ENCODE measurements around the gene CTAG1B. TPM values are rescaled to one million over a fixed set of nuclear protein-coding genes. Genes with fewer than 3 reads are reported as not detected.
"Not testable (repeated sequence)": the region's sequence is repeated elsewhere in the genome, so short reads cannot be mapped to it uniquely, and the experiment has no call there.

The CTAG1B gene
- total RNA-seq (not detected), polyA plus RNA-seq (ENCODE audit: insufficient read length in 2 of 2) (not detected)
- long read RNA-seq, donor 1 = 0 reads
- long read RNA-seq, donor 2 = 0 reads
- long read RNA-seq, donor 3 = 0 reads
- long read RNA-seq, donor 4 = 0 reads

- H3K4me1 ChIP-seq (ENCODE audit: control insufficient read depth, insufficient read depth, low read length); H3K36me3 ChIP-seq (ENCODE audit: control insufficient read depth, insufficient read depth, low read length); H3K27ac ChIP-seq (ENCODE audit: low read depth, low read length); H3K9me3 ChIP-seq (ENCODE audit: control insufficient read depth, insufficient read depth, low read length); H3K27me3 ChIP-seq (ENCODE audit: control insufficient read depth, insufficient read depth, low read length); DNase-seq (ENCODE audit: low read depth in 4 of 6, low spot score in 6 of 6); H3K4me3 ChIP-seq (ENCODE audit: low read depth, low read length): not testable (repeated sequence)
- WGBS (ENCODE audit: insufficient coverage) = no CpG with 5 or more reads among the region's 28 CpGs
These were observed at the start of gene CTAG1B for GRCh38 chrX:154619182-154619581. Gene CTAG1B, minus strand, starts transcription at chrX:154619282. Its CDS starts 64 bp downstream, at chrX:154619218.

- WGBS (ENCODE audit: insufficient coverage) = 79% methylated on average over 6 of the region's 7 CpGs
- Histone ChIP-seq H3K4me3 (ENCODE audit: low read depth, low read length) (no peak overlapping the region), H3K27ac (ENCODE audit: low read depth, low read length) (no peak overlapping the region)
These were observed 42.8 kb upstream of the CTAG1B start for GRCh38 chrX:154661899-154662298.

GRCh38 chrX:154661170-154661569 is 42.1 kb upstream of the CTAG1B start:
- H3K4me3 ChIP-seq (ENCODE audit: low read depth, low read length) = no peak overlapping the region
- WGBS (ENCODE audit: insufficient coverage) = 70% methylated on average over 2 of the region's 4 CpGs
- no peak overlapping the region for H3K27ac ChIP-seq (ENCODE audit: low read depth, low read length)

More at GRCh38 chrX:154661899-154662298, 42.8 kb upstream of the CTAG1B start:
- Histone ChIP-seq H3K27me3 (ENCODE audit: control insufficient read depth, insufficient read depth, low read length) (no peaks in the 10 kb centered on the region), H3K4me1 (ENCODE audit: control insufficient read depth, insufficient read depth, low read length) (no peaks in the 10 kb centered on the region), H3K9me3 (ENCODE audit: control insufficient read depth, insufficient read depth, low read length) (no peaks in the 10 kb centered on the region), H3K36me3 (ENCODE audit: control insufficient read depth, insufficient read depth, low read length) (no peaks in the 10 kb centered on the region)
- no peak for DNase-seq (ENCODE audit: low read depth in 4 of 6, low spot score in 6 of 6)

GRCh38 chrX:154660541-154660940 is 41.5 kb upstream of the CTAG1B start:
- no peak for DNase-seq (ENCODE audit: low read depth in 4 of 6, low spot score in 6 of 6)

More at GRCh38 chrX:154661170-154661569, 42.1 kb upstream of the CTAG1B start:
- Histone ChIP-seq H3K27me3 (ENCODE audit: control insufficient read depth, insufficient read depth, low read length) (no peaks in the 10 kb centered on the region), H3K9me3 (ENCODE audit: control insufficient read depth, insufficient read depth, low read length) (no peaks in the 10 kb centered on the region), H3K36me3 (ENCODE audit: control insufficient read depth, insufficient read depth, low read length) (no peaks in the 10 kb centered on the region), H3K4me1 (ENCODE audit: control insufficient read depth, insufficient read depth, low read length) (no peaks in the 10 kb centered on the region)
- DNase-seq (ENCODE audit: low read depth in 4 of 6, low spot score in 6 of 6) = no peak

DNA sequence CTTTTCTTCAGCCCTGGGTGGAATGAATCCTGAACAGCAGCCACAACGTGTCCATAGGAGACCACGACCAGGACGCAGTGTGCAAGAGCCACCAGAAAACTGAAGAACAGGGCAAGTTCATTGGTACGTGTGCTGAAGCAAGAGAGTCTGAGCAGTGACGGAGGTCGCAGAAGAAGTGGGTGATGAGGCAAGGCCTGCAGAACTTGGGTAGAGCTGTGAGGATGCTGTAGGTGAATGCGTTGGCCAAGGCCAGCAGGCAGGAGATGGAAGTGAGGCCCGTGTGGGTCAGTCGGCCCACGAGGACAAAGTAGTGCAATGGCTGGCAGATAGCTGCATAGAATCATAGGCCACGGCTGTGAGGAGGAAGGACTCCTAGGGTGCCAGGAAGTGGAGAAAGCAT is 39.9 kb upstream of the CTAG1B start:
- Histone ChIP-seq H3K27ac (ENCODE audit: low read depth, low read length) (no peak overlapping the region), H3K4me3 (ENCODE audit: low read depth, low read length) (no peak overlapping the region), H3K9me3 (ENCODE audit: control insufficient read depth, insufficient read depth, low read length) (no peaks in the 10 kb centered on the region), H3K4me1 (ENCODE audit: control insufficient read depth, insufficient read depth, low read length) (no peaks in the 10 kb centered on the region), H3K36me3 (ENCODE audit: control insufficient read depth, insufficient read depth, low read length) (no peaks in the 10 kb centered on the region), H3K27me3 (ENCODE audit: control insufficient read depth, insufficient read depth, low read length) (no peaks in the 10 kb centered on the region)
- WGBS (ENCODE audit: insufficient coverage) = 91% methylated on average over 11 of the region's 11 CpGs
- no peak for DNase-seq (ENCODE audit: low read depth in 4 of 6, low spot score in 6 of 6)

More at GRCh38 chrX:154660541-154660940, 41.5 kb upstream of the CTAG1B start:
- Histone ChIP-seq H3K9me3 (ENCODE audit: control insufficient read depth, insufficient read depth, low read length) (no peaks in the 10 kb centered on the region), H3K4me3 (ENCODE audit: low read depth, low read length) (no peak overlapping the region), H3K36me3 (ENCODE audit: control insufficient read depth, insufficient read depth, low read length) (no peaks in the 10 kb centered on the region), H3K27me3 (ENCODE audit: control insufficient read depth, insufficient read depth, low read length) (no peaks in the 10 kb centered on the region), H3K4me1 (ENCODE audit: control insufficient read depth, insufficient read depth, low read length) (no peaks in the 10 kb centered on the region), H3K27ac (ENCODE audit: low read depth, low read length) (no peak overlapping the region)
- no CpG with 5 or more reads among the region's 6 CpGs for WGBS (ENCODE audit: insufficient coverage)

- DNase-seq (ENCODE audit: low read depth in 4 of 6, low spot score in 6 of 6) = no peak
- 77% methylated on average over 8 of the region's 12 CpGs for WGBS (ENCODE audit: insufficient coverage)
- H3K9me3 ChIP-seq (ENCODE audit: control insufficient read depth, insufficient read depth, low read length) = no peaks in the 10 kb centered on the region
- H3K27ac ChIP-seq (ENCODE audit: low read depth, low read length) = no peak overlapping the region
- H3K4me1 ChIP-seq (ENCODE audit: control insufficient read depth, insufficient read depth, low read length) = no peaks in the 10 kb centered on the region
- H3K36me3 ChIP-seq (ENCODE audit: control insufficient read depth, insufficient read depth, low read length) = no peaks in the 10 kb centered on the region
- no peak overlapping the region for H3K4me3 ChIP-seq (ENCODE audit: low read depth, low read length)
- no peaks in the 10 kb centered on the region for H3K27me3 ChIP-seq (ENCODE audit: control insufficient read depth, insufficient read depth, low read length)
These were observed 39.1 kb upstream of the CTAG1B start for GRCh38 chrX:154658187-154658586.

DNA sequence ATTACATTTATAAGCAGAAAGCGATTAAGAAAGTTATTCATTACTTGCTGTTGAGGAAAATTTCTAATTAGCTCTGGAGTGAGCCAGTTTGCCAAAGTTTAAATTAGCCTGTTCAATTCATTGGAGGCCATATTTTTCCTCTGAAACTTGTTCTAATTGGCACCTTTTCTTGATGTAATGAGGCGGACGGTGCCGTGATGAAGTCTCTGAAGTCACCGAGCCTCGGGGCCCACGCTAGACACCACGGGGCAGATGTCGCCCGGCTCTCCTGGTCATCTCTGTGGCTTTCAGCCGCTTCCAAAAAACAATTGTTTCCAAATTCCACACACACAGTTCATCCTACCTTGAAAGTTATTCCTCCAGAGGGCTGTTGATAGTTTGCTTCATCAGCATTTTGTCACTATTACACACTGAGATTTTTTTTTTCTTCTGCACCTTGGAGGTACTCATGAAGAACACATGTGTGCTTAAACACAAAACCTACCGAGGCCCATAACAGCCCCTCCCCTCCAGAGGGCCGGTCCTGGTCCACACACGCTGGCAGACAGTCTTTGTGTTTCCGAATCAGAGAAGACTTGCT is 38.2 kb upstream of the CTAG1B start:
- no peaks in the 10 kb centered on the region for H3K9me3 ChIP-seq (ENCODE audit: control insufficient read depth, insufficient read depth, low read length)
- H3K4me3 ChIP-seq (ENCODE audit: low read depth, low read length) = no peak overlapping the region
- DNase-seq (ENCODE audit: low read depth in 4 of 6, low spot score in 6 of 6) = peak in 1 of 6 donors; percentile 1
- no peaks in the 10 kb centered on the region for H3K36me3 ChIP-seq (ENCODE audit: control insufficient read depth, insufficient read depth, low read length)
- no peaks in the 10 kb centered on the region for H3K27me3 ChIP-seq (ENCODE audit: control insufficient read depth, insufficient read depth, low read length)
- no peak overlapping the region for H3K27ac ChIP-seq (ENCODE audit: low read depth, low read length)
- H3K4me1 ChIP-seq (ENCODE audit: control insufficient read depth, insufficient read depth, low read length) = no peaks in the 10 kb centered on the region
- whole genome bisulfite sequencing (ENCODE audit: insufficient coverage) = 85% methylated on average over 10 of the region's 15 CpGs

GRCh38 chrX:154655786-154656185 is 36.7 kb upstream of the CTAG1B start:
- Histone ChIP-seq H3K4me3 (ENCODE audit: low read depth, low read length) (no peak overlapping the region), H3K36me3 (ENCODE audit: control insufficient read depth, insufficient read depth, low read length) (no peaks in the 10 kb centered on the region), H3K27ac (ENCODE audit: low read depth, low read length) (no peak overlapping the region), H3K4me1 (ENCODE audit: control insufficient read depth, insufficient read depth, low read length) (no peaks in the 10 kb centered on the region), H3K9me3 (ENCODE audit: control insufficient read depth, insufficient read depth, low read length) (no peaks in the 10 kb centered on the region), H3K27me3 (ENCODE audit: control insufficient read depth, insufficient read depth, low read length) (no peaks in the 10 kb centered on the region)
- no peak for DNase-seq (ENCODE audit: low read depth in 4 of 6, low spot score in 6 of 6)
- WGBS (ENCODE audit: insufficient coverage) = 66% methylated on average over 11 of the region's 11 CpGs

- no peaks in the 10 kb centered on the region for H3K36me3 ChIP-seq (ENCODE audit: control insufficient read depth, insufficient read depth, low read length)
- no peaks in the 10 kb centered on the region for H3K4me1 ChIP-seq (ENCODE audit: control insufficient read depth, insufficient read depth, low read length)
- H3K27me3 ChIP-seq (ENCODE audit: control insufficient read depth, insufficient read depth, low read length) = no peaks in the 10 kb centered on the region
- H3K9me3 ChIP-seq (ENCODE audit: control insufficient read depth, insufficient read depth, low read length) = no peaks in the 10 kb centered on the region
- no peak overlapping the region for H3K27ac ChIP-seq (ENCODE audit: low read depth, low read length)
- no peak overlapping the region for H3K4me3 ChIP-seq (ENCODE audit: low read depth, low read length)
- 65% methylated on average over 6 of the region's 6 CpGs for WGBS (ENCODE audit: insufficient coverage)
- no peak for DNase-seq (ENCODE audit: low read depth in 4 of 6, low spot score in 6 of 6)
These were observed 36.3 kb upstream of the CTAG1B start for GRCh38 chrX:154655346-154655745.

GRCh38 chrX:154654925-154655324 is 35.8 kb upstream of the CTAG1B start:
- Histone ChIP-seq H3K4me1 (ENCODE audit: control insufficient read depth, insufficient read depth, low read length) (no peaks in the 10 kb centered on the region), H3K4me3 (ENCODE audit: low read depth, low read length) (no peak overlapping the region), H3K27me3 (ENCODE audit: control insufficient read depth, insufficient read depth, low read length) (no peaks in the 10 kb centered on the region), H3K27ac (ENCODE audit: low read depth, low read length) (no peak overlapping the region), H3K36me3 (ENCODE audit: control insufficient read depth, insufficient read depth, low read length) (no peaks in the 10 kb centered on the region), H3K9me3 (ENCODE audit: control insufficient read depth, insufficient read depth, low read length) (no peaks in the 10 kb centered on the region)
- DNase-seq (ENCODE audit: low read depth in 4 of 6, low spot score in 6 of 6) = no peak
- WGBS (ENCODE audit: insufficient coverage) = 85% methylated on average over 11 of the region's 15 CpGs
